Stimulated activated CD4-positive, alpha-beta T cell treated with anti-CD3 and anti-CD28 coated beads, Interleukin-1b, Interleukin-23, amount 100 ng/mL, for 48 hours (primary cell): Measurements from ENCODE around the gene RNU1-1.
"Not testable (repeated sequence)": the region's sequence is repeated elsewhere in the genome, so short reads cannot be mapped to it uniquely, and the experiment has no call there.

Experiments
- DNase-seq: peaks from one replicate; pipeline ENCODE4 v3.0.0-alpha.2; 2020

Gene RNU1-1

DNA sequence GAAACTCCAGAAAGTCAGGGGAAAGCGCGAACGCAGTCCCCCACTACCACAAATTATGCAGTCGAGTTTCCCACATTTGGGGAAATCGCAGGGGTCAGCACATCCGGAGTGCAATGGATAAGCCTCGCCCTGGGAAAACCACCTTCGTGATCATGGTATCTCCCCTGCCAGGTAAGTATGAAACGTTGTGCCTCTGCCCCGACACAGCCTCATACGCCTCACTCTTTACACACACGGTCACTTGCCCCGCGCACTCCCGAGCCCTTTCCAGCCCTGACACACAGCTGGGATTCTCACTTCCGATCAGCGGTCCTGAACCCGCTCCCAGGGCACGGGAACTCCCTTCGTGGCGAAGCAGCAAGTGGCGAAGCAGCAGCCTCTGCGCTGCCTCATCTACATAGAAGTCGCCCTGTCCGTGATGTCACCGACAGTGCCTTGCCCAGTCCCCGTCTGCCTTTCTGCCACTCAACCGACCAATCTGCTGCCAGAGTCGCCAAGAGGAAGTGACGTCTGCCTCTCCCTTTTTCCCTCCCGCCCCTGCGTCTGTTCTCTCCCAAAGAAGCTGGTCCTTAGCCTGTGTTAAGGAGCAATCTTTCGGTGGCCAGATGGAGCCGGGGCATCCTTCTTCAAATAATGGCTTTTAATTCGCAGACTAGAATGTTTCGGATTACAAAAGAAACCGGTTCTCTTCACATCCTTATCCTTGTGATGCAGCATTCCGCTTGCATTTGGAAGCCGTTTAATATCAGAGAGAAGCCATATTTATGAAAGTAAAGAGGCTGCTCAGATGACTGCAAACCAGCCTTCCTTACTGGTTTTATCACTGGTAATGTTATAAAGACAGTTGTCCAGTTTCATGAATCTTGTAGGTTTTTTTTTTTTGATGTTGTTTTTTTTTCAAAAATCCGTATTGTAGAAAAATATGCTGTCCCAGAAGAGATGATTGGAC is at the start of gene RNU1-1:
Gene RNU1-1, minus strand, starts transcription at position 179 of the 949 bp plus-strand sequence.
- DNase-seq = peak; percentile 75

DNA sequence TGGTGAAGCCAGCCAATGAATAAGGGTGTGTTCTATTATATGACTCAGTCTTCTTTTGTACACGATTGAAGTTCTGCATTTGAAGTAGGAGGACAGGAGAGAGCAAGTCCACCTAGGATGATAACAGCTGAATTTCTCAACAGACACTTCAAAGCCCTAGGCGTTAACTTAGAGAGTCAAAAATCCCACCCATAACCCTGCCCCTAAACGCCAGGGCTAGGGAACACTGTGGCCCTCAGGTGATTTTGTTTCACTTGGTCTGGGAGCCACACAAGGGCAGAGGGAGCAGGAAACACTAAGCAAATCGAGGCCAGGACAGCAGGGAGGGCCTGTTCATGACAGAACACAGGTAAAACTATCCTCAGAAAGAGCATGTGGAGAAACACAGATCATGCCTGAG is 47.0 kb upstream of the RNU1-1 start:
- DNase-seq = not testable (repeated sequence)

DNA sequence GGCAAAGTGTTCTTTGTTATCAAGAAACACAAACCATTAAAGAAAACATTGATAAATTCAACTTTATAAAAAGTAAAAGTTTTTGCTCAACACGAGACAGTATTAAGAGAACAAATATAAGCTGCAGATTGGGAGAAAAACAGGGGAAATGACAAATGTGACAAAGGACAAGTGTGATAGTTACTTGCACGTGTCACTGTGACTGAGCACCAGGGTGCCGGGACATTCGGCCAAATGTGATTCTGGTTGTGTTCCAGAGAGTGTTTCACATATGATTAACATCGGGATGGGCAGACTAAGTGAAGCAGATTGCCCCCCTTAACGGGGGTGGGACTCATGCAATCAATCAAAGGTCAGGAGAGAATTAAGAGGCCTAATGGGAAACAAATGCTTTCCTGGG is 46.4 kb upstream of the RNU1-1 start:
- not testable (repeated sequence) for DNase-seq

GRCh38 chr1:16559688-16560087 is 45.6 kb upstream of the RNU1-1 start:
- DNase-seq = not testable (repeated sequence)

DNA sequence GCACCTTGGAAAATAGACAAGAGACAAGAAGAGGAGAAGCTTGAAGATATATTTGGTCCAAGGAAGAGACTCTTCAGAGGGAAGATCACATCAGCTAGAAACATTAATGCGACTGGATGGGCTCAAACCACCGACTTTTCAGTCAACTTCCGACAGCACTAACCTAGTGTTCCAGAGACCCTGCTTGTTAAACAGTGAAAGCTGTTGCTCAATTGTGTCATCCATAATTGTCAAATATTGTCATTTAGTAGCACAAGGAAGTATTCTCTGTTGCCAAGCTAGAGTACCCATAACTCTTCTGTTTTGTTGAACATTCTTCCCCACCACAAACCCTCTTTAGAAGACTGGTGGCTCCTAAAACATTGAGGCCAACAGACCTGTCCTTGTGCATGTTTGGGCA is 42.9 kb upstream of the RNU1-1 start:
- not testable (repeated sequence) for DNase-seq

GRCh38 chr1:16553244-16553643 is 39.2 kb upstream of the RNU1-1 start:
- DNase-seq = not testable (repeated sequence)

DNA sequence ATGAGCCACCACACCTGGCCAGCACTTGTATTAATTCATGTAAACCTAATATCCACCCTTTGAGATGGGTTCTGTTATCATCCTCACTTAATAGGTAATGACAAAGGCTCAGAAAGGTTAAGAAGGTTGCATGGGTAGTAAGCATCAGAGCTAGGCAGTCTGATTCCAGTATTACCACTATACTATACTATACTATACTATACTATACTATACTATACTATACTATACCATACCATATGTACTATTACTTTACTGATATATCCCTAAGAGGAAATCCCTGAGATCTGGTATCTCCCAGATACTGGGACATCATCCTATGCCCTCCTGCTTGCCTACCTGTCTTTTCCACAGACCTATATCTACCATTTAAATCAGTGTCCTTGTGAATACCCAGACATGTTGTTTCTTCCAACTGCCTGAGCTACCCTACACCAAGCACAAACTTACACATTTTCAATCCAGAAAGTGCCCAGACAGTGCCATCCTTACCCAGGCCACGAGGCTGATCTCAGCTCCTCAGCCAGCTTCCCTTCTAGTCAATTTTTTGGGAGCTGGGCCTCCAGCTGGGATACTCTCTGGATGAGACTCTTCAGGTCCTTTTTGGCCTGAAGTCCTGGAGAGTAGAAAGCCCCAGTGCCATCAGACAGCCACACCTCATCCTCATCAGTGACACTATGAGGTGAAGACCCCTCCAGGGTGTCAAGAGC is 36.3 kb upstream of the RNU1-1 start:
- not testable (repeated sequence) for DNase-seq

- DNase-seq = not testable (repeated sequence)
These were observed 35.5 kb upstream of the RNU1-1 start for GRCh38 chr1:16549545-16549944.

DNA sequence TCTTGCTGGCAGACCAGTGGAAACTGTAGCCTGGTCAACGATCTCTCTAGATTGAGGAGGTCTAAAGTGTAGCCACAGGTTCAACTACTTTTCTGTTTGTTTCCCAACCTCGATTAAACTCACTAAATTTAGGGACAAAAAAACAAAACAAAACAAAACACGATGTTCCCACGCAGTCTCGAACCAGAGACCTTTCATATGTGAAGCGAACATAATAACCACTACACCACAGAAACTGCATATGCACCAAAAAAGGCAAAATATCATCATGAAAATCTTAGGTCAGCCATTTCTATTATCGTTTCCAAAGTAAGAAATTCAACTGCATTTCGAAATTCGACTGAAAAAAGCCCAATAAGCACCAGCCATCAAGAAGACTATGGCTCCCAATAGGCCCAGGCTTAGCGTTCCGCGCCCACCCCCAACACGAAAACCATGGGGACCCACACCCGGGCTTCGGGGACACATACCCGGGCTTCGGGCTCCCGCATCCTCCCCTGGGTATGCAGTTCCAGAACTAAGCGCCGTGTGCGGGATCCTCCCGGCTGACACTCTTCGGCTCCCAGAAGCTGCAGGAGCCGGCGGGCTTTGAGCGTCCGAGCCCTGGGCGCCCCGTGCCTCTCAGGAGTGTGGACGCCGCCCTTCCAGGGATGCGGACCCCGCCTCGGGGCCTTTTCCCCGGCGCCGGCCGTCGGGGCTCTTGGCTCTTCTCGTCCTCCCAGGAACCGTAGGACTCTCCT is 33.6 kb upstream of the RNU1-1 start:
- not testable (repeated sequence) for DNase-seq

DNA sequence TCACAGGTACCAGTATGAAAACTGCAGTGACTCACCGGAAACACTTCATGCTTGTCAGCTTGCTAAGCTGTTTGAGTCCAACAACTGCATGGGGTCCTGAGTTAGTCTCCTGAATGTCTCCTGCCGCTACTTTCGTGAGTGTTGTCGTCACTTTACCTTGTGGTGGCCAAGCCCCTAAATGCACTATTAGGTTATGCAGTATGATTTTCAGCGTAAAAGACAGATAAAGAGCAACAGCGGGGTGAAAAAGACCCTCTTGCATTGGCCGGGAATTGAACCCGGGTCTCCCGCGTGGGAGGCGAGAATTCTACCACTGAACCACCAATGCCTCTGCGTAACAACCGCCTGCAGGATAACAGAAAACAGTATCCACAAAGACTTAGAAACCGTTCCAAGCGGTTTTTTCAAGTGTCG is 31.6 kb upstream of the RNU1-1 start:
- peak; percentile 46 for DNase-seq

GRCh38 chr1:16540421-16540893 is 26.4 kb upstream of the RNU1-1 start:
- not testable (repeated sequence) for DNase-seq

DNA sequence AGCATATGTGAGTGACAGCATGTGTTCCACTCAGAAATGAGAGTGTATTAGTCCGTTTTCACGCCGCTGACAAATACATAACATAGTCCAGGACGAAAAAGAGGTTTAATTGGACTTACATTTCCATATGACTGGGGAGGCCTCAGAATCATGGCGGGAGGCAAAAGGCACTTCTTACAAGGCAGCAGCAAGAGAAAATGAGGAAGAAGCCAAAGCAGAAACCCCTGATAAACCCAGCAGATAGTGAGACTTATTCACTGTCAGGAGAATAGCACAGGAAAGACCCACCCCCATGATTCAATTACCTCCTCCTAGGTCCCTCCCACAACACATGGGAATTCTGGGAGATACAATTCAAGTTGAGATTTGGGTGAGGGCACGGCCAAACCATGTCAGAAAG is 23.4 kb upstream of the RNU1-1 start:
- not testable (repeated sequence) for DNase-seq

DNA sequence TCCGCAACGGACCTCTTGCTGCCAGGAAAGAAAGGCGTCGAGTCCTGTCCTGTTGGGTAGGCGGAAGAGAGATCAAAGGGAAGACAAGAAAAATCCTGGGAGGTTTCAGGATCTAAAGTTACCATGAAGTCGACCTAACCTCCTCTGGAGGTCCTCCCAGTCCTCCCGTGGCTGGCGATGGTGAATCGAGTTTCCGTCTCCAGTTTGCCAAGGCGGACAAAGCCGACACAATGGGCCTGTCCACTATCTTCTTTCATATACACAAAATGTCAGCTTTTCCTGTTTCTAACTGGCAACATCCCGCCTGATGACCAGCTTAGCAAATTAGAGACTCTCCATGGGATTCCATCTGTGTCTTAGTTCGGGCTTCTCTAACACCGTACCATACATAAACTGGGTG is 22.7 kb upstream of the RNU1-1 start:
- DNase-seq = not testable (repeated sequence)

DNA sequence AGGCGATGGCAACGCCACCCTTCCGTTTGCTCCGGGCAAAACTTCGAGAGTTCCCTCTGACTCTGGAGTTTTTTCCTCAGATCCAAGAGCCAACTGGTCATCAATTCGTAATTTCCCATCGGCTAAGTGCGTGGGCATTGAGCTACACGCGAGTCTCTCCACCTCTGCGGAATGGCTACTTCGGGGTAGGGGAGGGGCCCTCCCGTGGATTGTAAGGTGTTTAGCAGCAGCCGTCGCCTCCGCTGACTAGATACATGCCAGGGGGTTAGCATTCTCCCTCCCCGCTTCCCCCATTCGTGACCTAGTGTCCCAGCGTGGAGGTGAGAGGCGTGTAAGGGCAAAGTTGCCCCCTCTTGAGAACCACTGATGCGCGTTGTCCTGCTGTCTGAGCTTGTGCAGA is 21.8 kb upstream of the RNU1-1 start:
- not testable (repeated sequence) for DNase-seq

DNA sequence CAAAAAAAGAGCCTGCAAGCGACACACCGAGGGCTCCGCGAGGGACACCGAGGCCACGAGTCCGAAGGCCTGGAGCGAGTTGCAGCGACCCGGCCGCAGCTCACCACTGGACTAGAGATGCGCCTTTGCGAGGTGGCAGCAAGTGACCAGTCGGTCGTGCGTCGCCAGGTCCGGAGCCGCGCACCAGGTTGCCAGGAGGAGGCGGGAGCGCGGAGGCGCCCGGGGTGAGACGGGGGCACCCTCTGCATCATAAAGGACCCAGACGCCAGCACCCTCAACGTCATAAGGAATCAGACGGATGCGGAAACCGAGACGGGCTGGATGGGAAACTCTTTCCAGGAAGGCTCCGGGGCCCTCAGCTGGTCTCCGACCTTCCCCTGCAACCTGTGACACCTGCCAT is 21.4 kb upstream of the RNU1-1 start:
- not testable (repeated sequence) for DNase-seq

GRCh38 chr1:16534829-16535456 is 20.9 kb upstream of the RNU1-1 start:
- peak; percentile 63 for DNase-seq

DNA sequence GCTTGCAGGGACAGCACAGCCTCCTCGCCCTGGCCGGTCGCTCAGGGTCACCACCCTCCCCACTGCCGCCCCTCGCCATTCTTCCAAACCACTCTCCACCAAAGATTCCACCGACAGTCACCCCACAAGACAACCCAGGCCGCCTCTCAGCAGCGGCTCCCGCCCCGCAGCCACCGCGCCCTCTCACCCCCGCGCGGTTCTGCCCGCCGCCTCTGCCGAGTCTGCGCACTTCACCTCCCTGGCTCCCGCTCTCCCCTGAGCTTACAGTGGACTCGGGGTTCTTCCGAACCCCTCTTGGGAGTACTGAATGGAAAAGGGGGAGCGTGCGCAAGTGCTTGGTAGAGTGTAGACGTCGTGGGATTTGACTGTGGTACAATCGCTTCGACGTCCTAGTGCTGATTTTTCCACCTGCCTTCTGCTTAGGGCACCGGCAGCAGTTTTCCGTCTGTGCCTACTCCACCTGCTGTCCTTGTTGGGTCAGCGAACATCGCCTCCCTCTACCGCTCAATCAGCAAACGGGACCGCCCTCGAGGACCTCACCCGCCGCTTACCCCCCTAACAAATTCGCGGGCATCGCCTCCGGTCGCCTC is 20.2 kb upstream of the RNU1-1 start:
- DNase-seq = not testable (repeated sequence)

DNA sequence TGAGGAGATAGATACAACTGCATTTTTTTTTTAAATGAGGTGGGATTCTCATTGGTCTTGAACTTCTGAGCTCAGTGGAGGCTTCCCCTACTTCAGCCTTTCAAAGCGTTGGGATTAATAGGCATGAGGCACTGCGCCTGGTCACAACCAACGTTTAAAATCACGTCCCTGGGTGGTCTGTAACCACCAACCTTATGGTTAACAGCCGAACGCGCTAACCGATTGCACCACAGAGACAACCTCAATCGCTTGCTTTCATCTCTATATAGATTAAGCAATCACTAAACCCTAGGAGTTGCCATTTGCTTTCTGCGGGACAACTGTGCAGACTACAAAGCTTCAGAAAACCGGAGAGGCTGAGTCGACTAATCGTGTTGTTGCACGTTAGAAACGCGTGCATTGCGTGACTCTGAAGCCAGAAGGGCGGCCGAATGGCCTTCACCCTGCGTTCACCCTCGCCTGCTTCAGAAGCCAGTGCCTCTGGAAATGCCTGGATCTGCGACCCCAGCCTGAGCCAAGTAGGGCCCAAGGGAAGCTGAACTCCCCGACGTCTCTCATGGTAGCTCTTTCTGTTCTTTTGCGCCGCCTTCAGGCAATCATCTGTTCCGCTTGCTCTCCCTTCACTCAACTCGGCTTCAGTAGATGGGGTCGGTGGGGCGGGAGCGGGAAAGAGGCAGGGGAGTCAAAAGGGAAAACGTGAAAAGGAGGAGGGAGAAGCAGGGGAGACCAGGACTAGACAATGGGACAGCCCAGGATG is 18.3 kb upstream of the RNU1-1 start:
- not testable (repeated sequence) for DNase-seq

- not testable (repeated sequence) for DNase-seq
These were observed 14.3 kb upstream of the RNU1-1 start for GRCh38 chr1:16528338-16528737.

- DNase-seq = not testable (repeated sequence)
These were observed 11.7 kb upstream of the RNU1-1 start for GRCh38 chr1:16525769-16526168.

- DNase-seq = not testable (repeated sequence)
These were observed 7.6 kb upstream of the RNU1-1 start for GRCh38 chr1:16521679-16522078.
